OCI-LY1 (cell line): Measurements from ENCODE around the gene GATA3.

ENCODE experiments used
- H2AFZ ChIP-seq: fragments of 200-600 bp; sonication (generic), shearing (Covaris generic); 2 replicates; pipeline ENCODE4 v1.6.0; 2014; ENCODE audit warnings: antibody characterized with exemption, mild to moderate bottlenecking, low read length
- H3F3A ChIP-seq: fragments of 200-600 bp; sonication (generic), shearing (Covaris generic); 2 replicates; pipeline ENCODE4 v1.6.0; 2014; ENCODE audit warnings: mild to moderate bottlenecking, antibody characterized with exemption, low read length, moderate library complexity; ENCODE audit not compliant: insufficient read depth
- H3K27ac ChIP-seq: fragments of 200-600 bp; sonication (generic); 2 replicates; pipeline ENCODE4 v1.5.1; 2014; ENCODE audit warnings: low read length, mixed run types, mild to moderate bottlenecking, low read depth; ENCODE audit not compliant: poor library complexity, severe bottlenecking
- H3K27me3 ChIP-seq: fragments of 200-600 bp; sonication (generic); 2 replicates; pipeline ENCODE4 v1.6.0; 2014; ENCODE audit warnings: antibody characterized with exemption, mild to moderate bottlenecking, low read length, moderate library complexity; ENCODE audit not compliant: insufficient read depth
- H3K36me3 ChIP-seq: fragments of 200-600 bp; sonication (generic); 2 replicates; pipeline ENCODE4 v1.6.1; 2014; ENCODE audit warnings: mild to moderate bottlenecking, antibody characterized with exemption, low read length, moderate library complexity, mixed read lengths; ENCODE audit not compliant: insufficient read depth
- H3K4me1 ChIP-seq: fragments of 200-600 bp; sonication (generic); 2 replicates; pipeline ENCODE4 v1.5.1; 2014; ENCODE audit warnings: mild to moderate bottlenecking, low read length, moderate library complexity; ENCODE audit not compliant: insufficient read depth, severe bottlenecking
- H3K4me2 ChIP-seq: fragments of 200-600 bp; sonication (generic), shearing (Covaris generic); 2 replicates; pipeline ENCODE4 v1.6.1; 2014; ENCODE audit warnings: low read length
- H3K4me3 ChIP-seq: fragments of 200-600 bp; sonication (generic); 2 replicates; pipeline ENCODE4 v1.5.1; 2014; ENCODE audit warnings: low read length, low read depth, mild to moderate bottlenecking, mixed read lengths; ENCODE audit not compliant: poor library complexity, severe bottlenecking
- H3K79me2 ChIP-seq: fragments of 200-600 bp; shearing (Covaris generic); 2 replicates; pipeline ENCODE4 v1.6.1; 2016; ENCODE audit warnings: mixed run types, low read length, mixed read lengths; ENCODE audit not compliant: insufficient read depth
- H3K9ac ChIP-seq: fragments of 200-600 bp; sonication (generic), shearing (Covaris generic); 2 replicates; pipeline ENCODE4 v1.6.1; 2014; ENCODE audit warnings: mild to moderate bottlenecking, low read length, mixed read lengths
- H3K9me2 ChIP-seq: fragments of 200-600 bp; sonication (generic), shearing (Covaris generic); 2 replicates; pipeline ENCODE4 v1.6.1; 2014; ENCODE audit warnings: low read depth, mild to moderate bottlenecking, low read length, mixed read lengths
- H3K9me3 ChIP-seq: fragments of 200-600 bp; shearing (Covaris generic); 2 replicates; pipeline ENCODE4 v1.6.1; 2014; ENCODE audit warnings: low read length, mixed read lengths
- H4K20me1 ChIP-seq: fragments of 200-600 bp; sonication (generic), shearing (Covaris generic); 2 replicates; pipeline ENCODE4 v1.6.0; 2016; ENCODE audit warnings: mild to moderate bottlenecking, low read length; ENCODE audit not compliant: insufficient read depth
- EZH2 ChIP-seq: fragments of 200-600 bp; sonication (generic), shearing (Covaris generic); IDR thresholded peaks from 2 replicates; pipeline ENCODE4 v1.8.0; 2017; ENCODE audit warnings: borderline replicate concordance, mixed run types, mild to moderate bottlenecking, antibody characterized with exemption, low read length, moderate library complexity, mixed read lengths
- TF ChIP-seq, protein P1 (sequence below): fragments of 200-600 bp; sonication (generic), shearing (Covaris generic); IDR thresholded peaks from 2 replicates; pipeline ENCODE4 v1.5.1; 2017; ENCODE audit warnings: mild to moderate bottlenecking, antibody characterized with exemption, low read length, moderate library complexity, mixed read lengths

The GATA3 gene

DNA sequence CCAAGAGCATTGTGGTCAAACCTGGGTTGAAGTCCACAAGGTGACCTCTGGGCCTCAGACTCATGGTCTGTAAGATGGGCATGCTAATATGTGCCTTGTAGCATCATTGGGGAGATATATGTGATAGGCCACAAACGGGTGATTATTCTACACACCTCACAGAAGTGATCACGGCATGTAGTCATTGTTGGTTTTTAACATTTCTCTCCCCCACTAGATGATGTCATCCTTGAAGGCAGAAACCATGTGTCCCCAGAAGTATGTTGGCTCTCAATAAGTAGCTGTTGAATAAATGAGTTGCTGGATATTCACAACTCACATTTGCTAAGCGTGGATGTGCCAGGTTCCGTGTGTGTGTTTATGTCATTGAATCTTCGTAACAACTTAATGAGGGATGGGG is 42.4 kb downstream of the GATA3 start:
- Histone ChIP-seq H3K27me3 (no peaks in the 10 kb centered on the region), H3K9me3 (no peaks in the 10 kb centered on the region), H2AFZ (no peak overlapping the region), H3F3A (no peaks in the 10 kb centered on the region), H3K4me3 (no peak overlapping the region), H3K27ac (no peak overlapping the region), H3K9me2 (no peaks in the 10 kb centered on the region), H3K79me2 (no peaks in the 10 kb centered on the region), H3K36me3 (no peaks in the 10 kb centered on the region), H3K4me2 (no peak overlapping the region), H4K20me1 (no peaks in the 10 kb centered on the region), H3K4me1 (no peaks in the 10 kb centered on the region), H3K9ac (no peak overlapping the region)
- no peak for TF ChIP-seq EZH2
- TF ChIP-seq, protein P1, sequence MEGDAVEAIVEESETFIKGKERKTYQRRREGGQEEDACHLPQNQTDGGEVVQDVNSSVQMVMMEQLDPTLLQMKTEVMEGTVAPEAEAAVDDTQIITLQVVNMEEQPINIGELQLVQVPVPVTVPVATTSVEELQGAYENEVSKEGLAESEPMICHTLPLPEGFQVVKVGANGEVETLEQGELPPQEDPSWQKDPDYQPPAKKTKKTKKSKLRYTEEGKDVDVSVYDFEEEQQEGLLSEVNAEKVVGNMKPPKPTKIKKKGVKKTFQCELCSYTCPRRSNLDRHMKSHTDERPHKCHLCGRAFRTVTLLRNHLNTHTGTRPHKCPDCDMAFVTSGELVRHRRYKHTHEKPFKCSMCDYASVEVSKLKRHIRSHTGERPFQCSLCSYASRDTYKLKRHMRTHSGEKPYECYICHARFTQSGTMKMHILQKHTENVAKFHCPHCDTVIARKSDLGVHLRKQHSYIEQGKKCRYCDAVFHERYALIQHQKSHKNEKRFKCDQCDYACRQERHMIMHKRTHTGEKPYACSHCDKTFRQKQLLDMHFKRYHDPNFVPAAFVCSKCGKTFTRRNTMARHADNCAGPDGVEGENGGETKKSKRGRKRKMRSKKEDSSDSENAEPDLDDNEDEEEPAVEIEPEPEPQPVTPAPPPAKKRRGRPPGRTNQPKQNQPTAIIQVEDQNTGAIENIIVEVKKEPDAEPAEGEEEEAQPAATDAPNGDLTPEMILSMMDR: no peak

DNA sequence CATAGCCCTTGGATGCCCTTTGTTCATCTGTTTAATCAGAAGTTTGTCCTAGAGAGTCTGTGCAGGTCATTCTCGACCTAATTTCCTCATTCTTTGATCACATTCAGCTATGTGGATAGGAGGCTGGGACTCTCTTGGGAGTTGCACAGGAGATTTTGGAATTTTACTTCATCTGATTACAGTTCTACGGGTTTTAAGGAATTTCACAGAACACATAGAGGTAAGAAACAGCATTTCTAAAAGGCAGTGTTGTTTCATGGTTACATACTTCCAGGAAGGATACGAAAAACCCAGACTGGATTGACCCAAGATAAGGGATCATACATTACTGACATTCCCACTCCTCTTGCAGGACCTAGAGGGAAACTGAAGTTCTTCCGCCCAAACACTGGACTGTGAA is 45.9 kb downstream of the GATA3 start:
- Histone ChIP-seq H3K4me3 (no peak overlapping the region), H3K27ac (no peak overlapping the region), H3K9me2 (no peaks in the 10 kb centered on the region), H3K4me2 (no peak overlapping the region), H2AFZ (no peak overlapping the region), H3K9ac (no peak overlapping the region), H3K27me3 (no peaks in the 10 kb centered on the region), H3F3A (no peaks in the 10 kb centered on the region), H3K79me2 (no peaks in the 10 kb centered on the region), H3K9me3 (no peaks in the 10 kb centered on the region), H3K36me3 (no peaks in the 10 kb centered on the region), H3K4me1 (no peaks in the 10 kb centered on the region), H4K20me1 (no peaks in the 10 kb centered on the region)
- TF ChIP-seq, protein P1: no peak
- no peak for TF ChIP-seq EZH2

DNA sequence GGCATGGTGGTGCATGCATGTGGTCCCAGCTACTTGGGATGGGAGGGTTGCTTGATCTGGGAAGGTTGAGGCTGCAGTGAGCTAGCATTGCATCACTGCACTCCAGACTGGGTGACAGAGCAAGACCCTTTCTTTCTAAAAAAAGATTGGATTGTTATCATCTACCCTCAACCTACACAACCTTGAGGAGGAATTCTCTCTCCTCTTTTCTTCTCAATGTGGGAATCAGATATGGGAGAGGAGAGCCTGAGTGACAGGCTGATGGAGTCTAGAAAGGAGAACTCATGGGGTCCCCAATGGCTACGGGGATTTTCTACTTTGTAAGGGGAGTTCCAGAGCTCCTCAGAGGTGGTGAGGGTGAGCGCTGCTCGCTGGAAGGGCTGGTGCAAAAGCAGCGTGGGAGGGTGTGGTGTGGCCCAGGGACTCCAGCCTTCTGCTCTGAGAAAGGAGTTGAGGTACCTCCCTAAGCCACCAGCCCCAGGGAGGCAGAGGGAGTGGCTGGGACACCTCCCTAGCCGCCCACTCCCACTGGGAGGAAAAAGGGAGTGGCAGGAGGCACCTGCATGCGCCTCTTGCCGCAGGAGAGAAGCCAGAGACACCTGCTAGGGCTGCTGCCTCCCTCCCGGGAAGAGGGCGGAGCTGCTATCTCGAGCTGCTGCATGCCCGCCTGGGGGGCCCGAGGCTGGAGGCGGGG is 48.4 kb downstream of the GATA3 start:
- Histone ChIP-seq H3K4me3 (no peak overlapping the region), H2AFZ (no peak overlapping the region), H3F3A (no peaks in the 10 kb centered on the region), H3K4me2 (no peak overlapping the region), H3K9ac (no peak overlapping the region), H3K9me3 (no peaks in the 10 kb centered on the region), H3K36me3 (no peaks in the 10 kb centered on the region), H4K20me1 (no peaks in the 10 kb centered on the region), H3K27ac (no peak overlapping the region), H3K27me3 (no peaks in the 10 kb centered on the region), H3K79me2 (no peaks in the 10 kb centered on the region), H3K9me2 (no peaks in the 10 kb centered on the region), H3K4me1 (no peaks in the 10 kb centered on the region)
- TF ChIP-seq, protein P1: no peak
- no peak for TF ChIP-seq EZH2
